CD4-positive, alpha-beta T cell treated with Interleukin-15 for 4 hours (primary cell): ENCODE data around the gene CCDC32.
"Not testable (repeated sequence)": the region's sequence is repeated elsewhere in the genome, so short reads cannot be mapped to it uniquely, and the experiment has no call there.

ENCODE experiments used
- DNase-seq: peaks from one replicate; pipeline ENCODE4 v3.0.0-alpha.2; 2020; ENCODE audit warnings: low spot score

The CCDC32 gene, protein sequence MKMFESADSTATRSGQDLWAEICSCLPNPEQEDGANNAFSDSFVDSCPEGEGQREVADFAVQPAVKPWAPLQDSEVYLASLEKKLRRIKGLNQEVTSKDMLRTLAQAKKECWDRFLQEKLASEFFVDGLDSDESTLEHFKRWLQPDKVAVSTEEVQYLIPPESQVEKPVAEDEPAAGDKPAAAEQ

DNA sequence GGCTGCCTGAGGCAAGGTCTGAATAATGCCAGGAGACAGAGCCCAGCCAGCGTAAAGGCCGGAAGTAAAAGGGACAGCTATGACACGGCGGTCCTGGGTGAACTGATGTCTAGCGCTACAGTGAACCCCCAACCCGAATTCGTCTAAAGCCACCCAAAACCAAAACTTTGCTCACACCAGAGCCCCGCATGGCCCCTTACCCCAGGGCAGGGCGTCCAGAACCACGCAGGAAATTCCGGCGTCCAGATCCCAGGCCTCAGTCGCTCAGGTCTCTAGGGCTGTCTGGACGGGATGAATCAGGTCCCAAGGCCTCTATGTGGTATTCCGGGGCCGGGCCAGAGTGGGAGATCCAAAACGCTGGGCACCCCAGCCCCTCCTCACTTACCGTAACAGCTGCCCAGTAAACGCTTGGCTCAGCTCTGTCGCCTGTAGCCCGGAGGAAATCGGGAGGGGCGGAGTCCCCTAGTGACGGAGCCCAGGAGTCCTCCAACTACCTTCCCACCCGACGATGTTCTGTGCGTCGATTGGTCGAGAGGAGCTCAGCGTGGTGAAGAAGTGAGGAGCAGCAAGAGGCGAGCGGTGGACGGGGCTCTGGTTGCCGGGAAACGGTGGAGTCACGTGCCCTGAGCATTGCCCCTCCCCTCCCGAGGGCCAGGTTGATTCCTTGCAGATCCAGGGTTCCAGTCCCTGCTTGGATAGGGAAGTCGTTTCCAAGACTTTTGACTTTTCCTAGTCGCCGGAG lies at the start of gene CCDC32:
TSS of gene CCDC32 (minus strand) at position 452 of the 742 bp plus-strand sequence. CDS start 2,027 bp downstream, outside the sequence.
- peak; percentile 94 for DNase-seq

DNA sequence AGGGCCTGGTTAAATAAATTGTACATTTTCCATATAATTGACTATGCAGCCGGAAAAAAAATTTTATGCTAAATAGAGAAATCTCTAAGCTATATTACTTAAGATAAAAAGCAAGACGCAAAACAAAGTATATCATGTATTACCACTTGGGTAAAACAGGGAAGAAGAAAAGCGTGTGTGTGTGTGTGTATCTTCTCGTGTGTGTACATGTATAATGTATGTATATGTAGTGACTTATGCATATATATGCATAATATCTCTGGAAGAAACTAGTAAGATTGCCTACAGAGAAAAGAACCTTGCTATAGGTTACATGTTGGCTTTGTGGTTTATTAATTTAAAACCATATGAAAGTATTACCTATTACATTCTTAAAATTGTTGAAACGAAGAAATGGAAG lies 48.2 kb upstream of the CCDC32 start:
- no peak for DNase-seq

DNA sequence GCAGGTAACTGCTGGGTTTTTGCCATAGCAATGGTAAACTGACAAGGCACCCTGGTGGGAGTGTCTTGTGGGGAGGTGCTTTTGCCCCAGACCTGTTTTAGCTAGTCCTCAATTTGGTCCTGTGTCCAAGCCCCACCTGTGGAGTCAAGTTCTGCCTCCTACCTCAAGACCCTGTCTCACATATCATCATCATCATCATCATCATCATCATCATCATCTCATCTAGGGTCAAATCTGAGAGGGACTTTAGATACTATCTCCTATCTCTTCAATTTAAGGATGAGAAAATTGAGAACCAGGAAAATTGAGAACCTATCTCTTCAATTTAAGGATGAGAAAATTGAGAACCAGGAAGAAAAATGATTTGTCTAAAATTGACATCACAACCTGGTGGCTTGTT lies 39.1 kb upstream of the CCDC32 start:
- no peak for DNase-seq

DNA sequence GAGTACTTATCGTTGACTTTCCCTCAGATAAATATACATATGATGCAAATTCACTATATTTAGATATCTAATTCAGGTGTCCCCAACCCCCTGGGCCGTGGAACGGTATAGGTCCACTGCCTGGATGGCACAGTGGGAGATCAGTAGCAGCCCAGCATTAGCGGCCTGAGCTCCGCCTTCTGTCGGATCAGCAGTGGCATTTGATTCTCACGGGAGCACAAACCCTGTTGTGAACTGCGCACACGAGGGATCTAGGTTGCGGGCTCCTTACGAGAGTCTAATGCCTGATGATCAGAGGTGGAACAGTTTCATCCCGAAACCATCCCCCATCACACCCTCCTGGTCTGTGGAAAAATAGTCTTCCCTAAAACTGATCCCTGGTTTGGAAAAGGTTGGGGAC lies 36.1 kb upstream of the CCDC32 start:
- no peak for DNase-seq

DNA sequence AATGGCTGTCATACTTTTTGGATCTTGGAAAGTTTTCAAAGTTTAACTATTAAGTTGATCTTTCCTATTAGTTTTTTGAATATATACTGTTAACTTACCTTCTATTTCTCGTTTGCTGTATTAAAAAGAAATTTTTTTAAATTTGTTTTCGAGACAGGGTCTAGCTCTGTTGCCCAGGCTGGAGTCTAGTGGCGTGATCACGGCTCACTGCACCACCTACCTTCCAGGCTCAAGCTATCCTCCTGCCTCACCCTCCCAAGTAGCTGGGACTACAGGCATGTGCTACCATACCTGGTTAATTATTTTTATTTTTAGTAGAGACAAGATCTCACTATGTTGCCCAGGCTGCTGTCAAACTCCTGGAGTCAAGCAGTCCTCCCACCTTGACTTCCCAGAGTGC lies 33.8 kb upstream of the CCDC32 start:
- no peak for DNase-seq

DNA sequence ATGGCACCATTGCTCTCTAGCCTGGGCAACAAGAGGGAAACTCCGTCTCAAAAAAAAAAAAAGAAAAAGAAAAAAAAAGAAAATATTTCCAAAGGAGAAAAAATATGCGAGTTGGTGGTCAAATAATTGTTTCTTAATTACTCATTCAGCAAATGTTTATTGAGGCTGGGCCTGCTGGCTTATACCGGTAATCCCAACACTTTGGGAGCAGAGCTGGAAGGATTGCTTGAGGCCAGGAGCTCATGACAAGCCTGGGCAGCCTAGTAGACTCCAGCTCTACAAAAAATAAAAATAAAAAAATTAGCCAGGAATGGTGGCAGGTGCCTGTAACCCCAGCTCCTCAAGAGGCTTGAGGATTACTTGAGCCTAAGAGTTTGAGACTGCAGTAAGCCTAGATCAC lies 33.3 kb upstream of the CCDC32 start:
- DNase-seq = no peak

DNA sequence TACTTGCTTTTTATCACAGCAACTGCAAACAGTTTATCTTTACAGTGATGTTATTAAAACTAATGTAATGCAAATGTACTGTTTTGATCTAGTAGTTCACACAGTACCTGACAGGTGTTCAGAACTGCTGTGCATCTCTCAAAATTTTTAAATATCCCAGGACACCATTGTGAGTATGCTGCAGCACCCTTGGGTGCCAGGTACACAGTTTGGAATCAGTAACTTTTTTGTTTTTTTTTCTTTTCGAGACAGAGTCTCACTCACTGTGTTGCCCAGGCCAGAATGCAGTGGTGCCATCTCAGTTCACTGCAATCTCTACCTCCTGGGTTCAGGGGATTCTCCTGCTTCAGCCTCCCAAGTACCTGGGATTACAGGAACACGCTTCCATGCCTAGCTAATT lies 32.2 kb upstream of the CCDC32 start:
- no peak for DNase-seq

DNA sequence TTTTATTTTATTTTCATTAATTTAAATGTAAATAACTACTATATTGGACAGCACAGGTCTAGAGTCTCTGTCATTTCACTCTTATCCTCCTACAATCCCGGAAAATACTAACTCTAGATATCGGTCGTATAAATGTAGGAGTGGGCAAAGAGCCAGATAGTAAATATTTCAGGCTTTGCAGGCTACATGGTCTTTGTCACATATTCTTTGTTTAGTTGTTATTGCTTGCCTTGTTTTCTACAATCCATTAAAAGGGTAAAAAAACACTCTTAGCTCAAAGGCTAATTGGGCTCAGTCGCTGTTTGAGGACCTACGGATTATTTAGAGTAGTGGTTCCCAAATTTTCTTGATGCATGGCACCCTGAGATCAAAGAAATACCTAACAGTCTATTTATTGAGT lies 30.9 kb upstream of the CCDC32 start:
- DNase-seq = no peak

DNA sequence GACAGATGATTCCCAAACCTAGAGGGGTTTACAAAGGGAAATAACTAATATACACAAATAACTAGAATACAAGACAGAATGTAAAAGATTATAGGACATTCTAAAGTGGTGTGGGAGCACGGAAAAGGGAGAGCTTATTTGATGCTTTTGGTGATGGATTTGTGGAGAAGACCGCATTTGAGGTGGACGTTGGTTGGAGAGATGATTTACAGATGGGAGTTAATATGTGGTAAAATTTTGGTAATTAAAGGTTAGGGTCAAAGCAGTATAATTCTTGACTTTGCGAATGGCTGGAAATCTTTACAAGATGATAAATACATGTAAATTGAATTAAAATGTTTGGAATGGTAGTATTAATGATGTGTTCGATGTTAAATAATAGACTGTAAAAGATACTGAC lies 30.4 kb upstream of the CCDC32 start:
- no peak for DNase-seq

DNA sequence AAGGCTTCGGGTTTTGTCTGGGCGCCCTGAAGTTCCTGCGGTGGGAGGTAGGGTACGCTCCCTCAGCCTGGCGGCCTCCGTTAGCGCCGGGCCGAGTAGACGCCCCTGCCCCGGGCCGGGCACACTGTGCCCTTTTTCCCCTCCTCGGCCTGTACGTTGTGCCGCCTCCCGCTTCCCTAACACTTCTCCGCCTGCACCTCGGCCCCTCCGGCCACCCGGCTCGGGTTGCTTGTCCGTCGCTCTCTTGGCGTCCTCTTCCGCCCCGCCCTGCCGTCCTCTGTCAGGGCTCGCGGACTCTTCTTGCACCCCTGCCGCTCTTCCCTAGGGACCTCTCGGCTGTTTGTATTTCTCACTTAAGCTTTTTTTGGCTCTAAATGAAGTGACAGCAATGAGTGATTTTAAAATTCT lies 29.6 kb upstream of the CCDC32 start:
- DNase-seq = no peak

DNA sequence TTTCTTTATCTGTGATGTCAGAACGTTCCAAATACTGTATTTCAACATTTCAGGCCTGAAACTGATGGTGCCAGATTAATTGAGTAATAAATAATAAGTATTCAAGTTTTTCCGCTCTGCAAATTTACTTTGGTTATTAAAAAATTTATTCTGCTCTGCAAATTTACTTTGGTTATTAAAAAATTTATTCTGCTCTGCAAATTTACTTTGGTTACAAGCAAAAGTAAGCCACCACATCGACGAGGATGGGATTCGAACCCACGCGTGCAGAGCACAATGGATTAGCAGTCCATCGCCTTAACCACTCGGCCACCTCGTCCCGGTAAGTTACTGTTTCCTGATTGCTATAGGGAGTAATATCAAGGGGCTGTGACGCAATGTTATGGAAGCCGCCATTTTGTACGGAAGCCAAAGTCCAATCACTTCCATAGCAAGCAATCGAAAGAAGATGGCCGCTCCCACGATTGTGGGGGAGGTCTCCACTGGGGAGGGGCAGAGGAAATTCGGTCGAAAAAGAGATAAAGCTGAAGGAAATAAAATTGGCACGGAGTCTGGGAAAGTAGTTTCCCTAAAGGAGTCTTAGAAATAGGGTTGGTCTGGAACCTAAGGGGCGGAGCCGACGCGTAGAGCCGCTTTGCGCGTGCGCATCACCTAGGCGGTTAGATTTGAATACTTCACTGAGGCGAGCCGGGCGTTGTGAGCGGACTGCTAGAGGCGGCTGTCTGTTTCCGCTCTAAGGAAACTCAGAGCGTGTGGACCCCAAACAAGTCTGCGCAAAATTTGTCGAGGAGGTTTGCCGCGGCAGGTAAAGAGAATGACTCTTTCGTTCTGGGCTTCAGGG lies 29.0 kb upstream of the CCDC32 start, which contains the start of gene KNL1:
TSS of gene KNL1 (plus strand) at position 662 of the 841 bp plus-strand sequence. CDS start 8,683 bp downstream, outside the sequence.
- peak; percentile 94 for DNase-seq

DNA sequence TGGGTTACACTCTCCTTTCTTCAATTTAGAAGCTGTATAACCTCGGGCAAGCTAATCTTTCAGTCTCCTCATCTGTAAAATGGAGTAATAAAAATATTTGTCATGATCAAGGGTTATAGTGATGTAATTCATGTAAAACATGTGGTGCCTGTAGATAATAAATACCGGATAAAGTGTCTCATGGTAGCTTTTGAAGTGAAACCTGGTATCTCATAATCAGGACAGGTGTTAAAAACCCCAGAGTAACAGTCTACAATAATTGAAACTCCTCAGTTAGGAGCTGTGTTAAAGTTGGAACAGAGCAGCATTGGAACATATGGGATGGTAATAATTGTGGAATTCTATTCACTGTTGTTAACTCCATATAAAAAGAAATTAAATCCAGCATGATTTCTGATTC lies 28.3 kb upstream of the CCDC32 start:
- peak; percentile 33 for DNase-seq

DNA sequence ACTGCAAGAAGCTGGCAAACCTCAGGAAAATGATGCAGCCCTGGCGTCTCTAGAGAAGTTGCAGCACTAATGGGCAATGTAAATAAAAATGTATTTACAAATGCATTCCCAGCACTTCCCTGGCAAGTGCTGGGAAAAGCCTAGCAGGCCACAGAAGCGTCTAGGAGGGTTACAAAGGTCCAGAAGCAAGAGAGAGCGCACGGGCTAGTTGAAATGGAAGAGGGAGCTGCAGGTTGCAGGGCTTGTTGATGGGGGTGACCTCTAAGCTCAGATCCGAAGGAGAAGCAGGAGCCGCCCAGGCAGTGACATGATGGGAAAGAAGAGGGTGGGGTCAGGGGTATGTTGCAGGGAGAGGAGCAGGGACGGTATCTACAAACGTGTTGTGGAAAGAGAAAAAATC lies 26.5 kb upstream of the CCDC32 start:
- no peak for DNase-seq

DNA sequence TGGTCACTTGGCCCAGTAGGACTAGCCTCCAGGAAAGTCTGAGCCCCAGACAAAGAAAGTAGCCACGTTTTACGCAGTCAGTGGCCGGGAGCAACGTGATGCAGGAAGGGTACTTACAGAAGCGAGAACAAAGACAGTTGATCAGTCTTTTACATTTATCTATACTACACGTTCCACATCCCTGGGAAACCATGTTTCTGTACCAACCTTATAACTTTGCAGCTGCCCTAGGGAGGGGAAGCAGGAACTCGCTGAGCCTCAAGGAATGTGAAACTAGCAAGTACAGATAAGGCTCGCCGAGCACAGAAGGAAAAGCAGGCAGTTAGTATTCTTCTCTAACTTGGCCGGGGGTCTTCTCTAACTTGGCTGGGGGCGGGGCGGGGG lies 25.8 kb upstream of the CCDC32 start:
- no peak for DNase-seq

DNA sequence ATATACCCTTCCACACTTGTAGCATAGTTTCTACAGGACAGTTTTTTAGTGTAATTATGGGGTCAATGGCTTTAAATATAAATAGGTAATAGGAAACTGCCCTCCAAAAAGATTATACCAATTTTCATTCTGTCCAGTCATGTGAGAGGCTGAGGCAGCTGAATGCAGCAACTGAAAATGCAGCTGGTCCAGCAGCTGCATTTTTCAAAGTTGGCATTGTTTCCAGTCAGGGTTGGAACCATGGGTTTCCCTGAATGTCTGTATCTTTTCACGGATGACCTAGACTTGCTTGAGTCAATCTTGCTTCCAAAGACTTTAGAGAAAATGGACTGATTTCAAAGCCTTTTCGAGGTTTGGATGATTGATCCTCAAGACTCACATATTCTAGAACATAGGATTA lies 19.3 kb upstream of the CCDC32 start:
- no peak for DNase-seq

DNA sequence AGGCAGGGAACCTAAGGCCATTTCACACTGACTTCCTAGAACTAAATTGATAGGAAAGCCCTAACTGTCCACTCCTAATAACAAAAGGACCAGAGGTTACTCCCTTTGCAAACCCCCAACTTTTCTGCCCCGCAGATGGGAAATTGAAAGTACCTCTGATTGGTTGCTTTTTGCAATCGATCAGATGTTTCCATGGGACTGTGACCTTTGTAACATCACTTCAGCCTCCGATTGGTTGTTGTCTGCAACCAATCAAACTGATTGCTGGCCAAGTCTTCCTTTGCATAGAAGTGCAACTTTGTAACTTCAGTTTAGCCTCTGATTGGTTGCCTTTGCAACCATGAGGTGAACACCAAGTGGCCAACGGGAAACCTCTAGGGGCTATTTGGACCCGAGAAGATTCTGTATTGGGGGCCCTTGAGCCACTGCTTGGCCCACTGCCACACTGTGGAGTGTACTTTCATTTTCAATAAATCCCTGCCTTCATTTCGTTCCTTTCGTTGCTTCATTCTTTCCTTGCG lies 17.9 kb upstream of the CCDC32 start:
- DNase-seq = no peak

DNA sequence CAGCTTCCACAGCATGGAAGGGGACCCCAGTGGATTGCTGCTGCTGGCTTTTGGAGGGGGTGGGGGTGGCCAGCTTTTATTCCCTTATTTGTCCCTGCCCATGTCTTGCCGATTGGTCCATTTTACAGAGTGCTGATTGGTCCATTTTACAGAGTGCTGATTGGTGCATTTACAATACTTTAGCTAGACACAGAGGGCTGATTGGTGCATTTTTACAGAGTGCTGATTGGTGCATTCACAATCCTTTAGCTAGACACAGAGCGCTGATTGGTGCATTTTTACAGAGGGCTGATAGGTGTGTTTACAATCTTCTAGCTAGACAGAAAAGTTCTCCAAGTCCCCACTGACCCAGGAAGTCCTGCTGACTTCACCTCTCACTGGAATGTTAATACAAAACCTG lies 17.0 kb upstream of the CCDC32 start:
- DNase-seq = not testable (repeated sequence)

DNA sequence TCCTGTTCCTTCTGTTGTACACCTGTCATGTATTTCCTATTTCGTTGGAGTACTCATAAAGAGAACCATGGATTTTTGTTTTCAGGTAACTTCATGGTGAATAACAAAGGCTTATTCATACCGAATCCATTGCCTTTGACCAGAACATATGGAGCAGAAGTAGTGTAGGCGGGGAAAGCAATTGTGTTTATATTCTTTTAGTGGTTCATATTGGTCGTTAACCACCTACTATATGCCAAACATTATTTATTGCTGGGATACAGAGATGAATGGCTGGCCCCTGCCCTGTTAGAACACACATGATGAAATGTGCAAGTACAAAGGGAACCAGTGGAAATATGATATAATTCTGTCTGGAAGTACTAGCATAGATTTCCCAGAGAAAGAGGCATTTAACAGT lies 14.1 kb upstream of the CCDC32 start:
- no peak for DNase-seq

DNA sequence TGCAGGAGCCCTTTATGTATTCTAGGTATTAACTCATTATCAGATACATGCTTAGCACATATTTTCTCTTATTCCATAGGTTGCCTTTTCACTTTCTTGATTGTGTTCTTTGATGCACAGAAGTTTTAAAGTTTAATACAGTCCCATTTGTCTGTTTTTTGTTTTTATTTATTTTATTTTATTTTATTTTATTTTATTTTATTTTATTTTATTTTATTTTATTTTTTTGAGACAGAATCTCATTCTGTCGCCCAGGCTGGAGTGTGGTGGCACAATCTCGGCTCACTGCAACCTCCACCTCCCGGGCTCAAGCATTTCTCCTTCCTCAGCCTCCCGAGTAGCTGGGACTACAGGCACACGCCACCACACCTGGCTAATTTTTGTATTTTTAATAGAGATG lies 12.1 kb upstream of the CCDC32 start:
- DNase-seq = not testable (repeated sequence)

DNA sequence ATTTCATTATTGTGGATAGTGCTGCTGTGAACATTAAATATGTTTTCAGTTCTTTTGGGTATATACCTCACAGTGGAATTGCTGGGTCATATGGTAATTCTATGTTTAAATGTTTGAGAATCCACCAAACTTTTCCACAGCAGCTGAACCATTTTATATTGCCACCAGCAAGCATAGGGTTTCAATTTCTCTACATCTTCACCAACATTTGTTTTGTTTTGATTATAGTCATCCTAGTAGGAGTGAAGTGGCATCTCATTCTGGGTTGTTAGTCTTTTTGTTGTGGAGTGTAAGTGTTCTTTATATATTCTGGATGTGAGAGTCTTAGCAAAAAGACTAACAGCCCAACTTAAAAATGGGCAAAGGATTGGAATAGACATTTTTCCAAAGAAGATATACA lies 10.3 kb upstream of the CCDC32 start:
- DNase-seq = no peak

DNA sequence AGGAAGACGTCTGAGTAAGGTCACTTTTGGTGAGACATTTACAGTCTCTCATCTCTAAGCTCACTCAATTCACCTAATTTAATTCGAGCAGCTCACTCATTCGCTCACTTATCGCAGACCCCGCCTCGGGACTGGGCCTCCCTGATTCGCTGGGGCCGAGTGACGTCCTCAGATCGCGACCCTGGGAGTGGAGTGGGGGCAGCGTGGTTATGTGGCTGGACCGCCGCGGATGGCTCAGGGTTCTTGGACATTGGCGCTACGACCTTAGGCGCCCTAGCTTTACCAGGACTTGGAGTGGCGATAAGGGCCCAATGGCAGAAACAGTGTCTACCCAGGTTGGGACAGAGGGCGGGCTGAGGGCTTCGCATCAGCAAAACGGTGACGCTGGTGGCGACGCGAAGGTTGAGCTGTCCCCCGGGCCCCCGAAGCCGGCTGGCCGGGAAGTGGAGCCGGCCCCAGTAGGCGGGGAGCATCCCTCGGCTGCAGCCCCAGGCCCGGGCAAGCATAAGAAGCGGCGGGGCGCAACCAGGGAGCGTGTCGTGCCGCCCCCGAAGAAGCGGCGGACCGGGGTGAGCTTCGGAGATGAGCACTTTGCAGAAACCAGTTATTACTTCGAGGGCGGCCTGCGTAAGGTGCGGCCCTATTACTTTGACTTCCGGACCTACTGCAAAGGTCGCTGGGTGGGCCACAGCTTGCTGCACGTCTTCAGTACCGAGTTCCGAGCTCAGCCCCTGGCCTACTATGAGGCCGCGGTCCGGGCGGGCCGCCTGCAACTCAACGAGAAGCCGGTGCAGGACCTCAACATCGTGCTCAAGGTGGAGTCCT lies 4.5 kb upstream of the CCDC32 start, which contains the start of gene RPUSD2:
TSS of gene RPUSD2 (plus strand) at position 171 of the 825 bp plus-strand sequence. CDS start at position 210, 39 bp downstream.
- DNase-seq = peak; percentile 90

DNA sequence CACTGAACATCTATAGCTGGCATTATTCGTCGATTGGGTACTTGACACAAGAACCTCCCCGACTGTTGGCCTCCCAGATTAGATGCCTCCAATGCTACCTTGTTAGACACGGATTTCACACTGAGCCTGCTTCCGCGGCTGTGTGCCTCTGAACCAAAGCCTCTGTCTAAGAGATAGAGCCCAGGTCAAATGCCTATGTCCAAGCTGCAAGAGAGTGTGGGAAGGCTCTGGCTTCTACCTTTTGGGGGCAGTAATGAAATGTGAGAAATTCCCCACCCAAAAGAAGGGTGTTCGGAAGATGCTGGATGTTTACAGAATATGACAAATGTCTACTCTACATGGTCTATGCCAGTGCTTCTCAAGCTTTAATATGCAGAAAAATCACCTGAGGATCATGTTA lies 2.3 kb upstream of the CCDC32 start:
- DNase-seq = no peak
